CD4-positive, alpha-beta T cell treated with Interleukin-15 for 1 hour (primary cell): ENCODE results near the gene POMP.

Source experiments
- DNase-seq: peaks from one replicate; pipeline ENCODE4 v3.0.0-alpha.2; 2020

The POMP gene

GRCh38 chr13:28658796-28659620 lies at the start of gene POMP:
Gene POMP, plus strand, starts transcription at chr13:28659130. Its CDS starts 55 bp downstream, at chr13:28659185.
- peak; percentile 92 for DNase-seq

GRCh38 chr13:28609381-28609780 lies 49.5 kb upstream of the POMP start:
- no peak for DNase-seq

GRCh38 chr13:28609926-28610325 lies 49.0 kb upstream of the POMP start:
- DNase-seq = no peak

GRCh38 chr13:28610996-28611395 lies 47.9 kb upstream of the POMP start:
- DNase-seq = no peak

- no peak for DNase-seq
These were observed 47.2 kb upstream of the POMP start for GRCh38 chr13:28611654-28612131.

GRCh38 chr13:28613562-28613961 lies 45.4 kb upstream of the POMP start:
- no peak for DNase-seq

GRCh38 chr13:28615916-28616446 lies 42.9 kb upstream of the POMP start:
- no peak for DNase-seq

GRCh38 chr13:28618230-28618994 lies 40.5 kb upstream of the POMP start:
- no peak for DNase-seq

- no peak for DNase-seq
These were observed 38.7 kb upstream of the POMP start for GRCh38 chr13:28620011-28620830.

GRCh38 chr13:28621449-28621848 lies 37.5 kb upstream of the POMP start:
- DNase-seq = no peak

GRCh38 chr13:28622286-28622685 lies 36.6 kb upstream of the POMP start:
- peak; percentile 36 for DNase-seq

GRCh38 chr13:28623782-28624706 lies 34.9 kb upstream of the POMP start:
- no peak for DNase-seq

GRCh38 chr13:28624707-28625432 lies 34.1 kb upstream of the POMP start:
- DNase-seq = no peak

- no peak for DNase-seq
These were observed 32.7 kb upstream of the POMP start for GRCh38 chr13:28626266-28626665.

- no peak for DNase-seq
These were observed 30.7 kb upstream of the POMP start for GRCh38 chr13:28628241-28628640.

GRCh38 chr13:28630869-28631268 lies 28.1 kb upstream of the POMP start:
- DNase-seq = no peak

GRCh38 chr13:28631801-28632200 lies 27.1 kb upstream of the POMP start:
- no peak for DNase-seq

GRCh38 chr13:28636069-28636468 lies 22.9 kb upstream of the POMP start:
- no peak for DNase-seq

- peak; percentile 50 for DNase-seq
These were observed 22.1 kb upstream of the POMP start for GRCh38 chr13:28636677-28637317.

GRCh38 chr13:28637714-28638355 lies 21.1 kb upstream of the POMP start:
- DNase-seq = no peak
